ENCODE data around the gene ZBTB21.

GRCh38 chr21:41967708-41968107 is 42.5 kb downstream of the ZBTB21 start:
- TF ChIP-seq EZH2 (IDR thresholded peaks at IDR 0.05) (no peak), CTCF (IDR thresholded peaks at IDR 0.05) (no peak)

Data from neural progenitor cell (in vitro differentiated cells).